ENCODE data around the gene APBA2.
A peak's percentile ranks its signal among the peaks of the same experiment; 100 is the strongest.

The APBA2 gene

DNA sequence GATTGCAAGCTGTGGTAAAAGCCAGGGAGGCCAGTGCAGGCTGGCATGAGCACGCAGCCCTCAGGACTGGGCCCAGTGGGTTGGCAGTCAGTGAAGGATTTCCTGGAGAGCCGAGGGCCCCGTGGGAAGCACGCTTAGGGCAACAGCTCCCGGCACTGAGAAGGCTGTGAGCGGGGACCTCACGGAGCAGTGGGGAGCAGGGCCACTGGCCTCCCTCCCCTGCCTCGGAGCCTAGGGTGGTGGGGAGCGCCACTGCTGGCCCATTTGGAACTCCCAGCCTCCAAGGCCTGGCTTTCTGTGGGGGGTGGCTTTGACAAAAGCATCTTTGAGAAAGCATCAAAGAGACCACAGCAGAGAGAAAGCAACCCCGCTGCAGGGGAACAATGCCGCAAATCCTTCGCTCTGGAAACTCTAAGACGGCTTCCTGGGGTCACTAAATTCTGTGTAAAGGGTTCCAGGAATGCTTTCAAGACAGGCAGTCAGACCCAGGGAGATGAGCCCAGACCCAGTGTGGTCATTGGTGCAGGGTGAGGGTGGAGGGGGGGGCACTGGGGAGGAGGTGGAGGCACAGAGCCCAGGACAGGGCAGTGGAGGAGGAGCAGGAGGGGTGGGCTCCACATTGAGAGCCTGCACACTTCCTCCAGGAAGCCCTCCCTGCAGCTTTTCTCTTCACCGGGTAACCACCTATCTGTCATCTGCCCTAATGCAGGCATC is 9.5 kb upstream of the APBA2 start:
- Histone ChIP-seq H3K27me3 (ENCODE audit: control insufficient read depth in 5 of 5, insufficient read depth in 4 of 5, low read length in 5 of 5) (peaks cover 0 to 7% (median 0%) of the 10 kb centered on the region in 5 donors), H3K4me3 (ENCODE audit: low read depth in 1 of 5, low read length in 5 of 5) (no peak overlapping the region), H3K27ac (ENCODE audit: low read depth, low read length) (no peak overlapping the region), H3K4me1 (ENCODE audit: control insufficient read depth in 5 of 5, insufficient read depth in 5 of 5, low read length in 5 of 5) (peaks cover 0 to 3% (median 0%) of the 10 kb centered on the region in 5 donors), H3K9ac (ENCODE audit: low read length in 5 of 5) (no peak overlapping the region), H3K36me3 (ENCODE audit: control insufficient read depth in 5 of 5, insufficient read depth in 5 of 5, low read length in 5 of 5) (no peaks in the 10 kb centered on the region), H3K9me3 (ENCODE audit: control insufficient read depth in 5 of 5, low read length in 5 of 5) (peaks cover 0 to 3% (median under 1%) of the 10 kb centered on the region in 5 donors)

DNA sequence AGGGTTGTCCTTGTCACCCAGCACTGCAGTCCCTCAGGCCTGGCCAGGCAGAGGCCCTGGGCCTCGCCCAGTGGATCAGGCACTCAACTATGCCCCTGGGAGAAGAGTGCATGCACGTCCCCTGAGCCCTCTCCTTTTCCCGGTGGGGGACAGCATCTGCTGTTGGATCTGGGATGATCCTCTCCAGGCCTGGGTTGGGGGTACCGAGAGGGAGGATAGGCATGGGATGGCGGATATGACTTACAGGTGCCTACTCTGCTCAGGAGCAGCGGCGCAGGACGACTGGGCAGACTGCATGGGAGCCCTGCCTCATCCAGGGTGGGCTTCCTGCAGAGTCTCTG is 9.0 kb upstream of the APBA2 start:
- no peak overlapping the region for H3K4me3 ChIP-seq (ENCODE audit: low read depth in 1 of 5, low read length in 5 of 5)
- H3K27ac ChIP-seq (ENCODE audit: low read depth, low read length): no peak overlapping the region
- H3K4me1 ChIP-seq (ENCODE audit: control insufficient read depth in 5 of 5, insufficient read depth in 5 of 5, low read length in 5 of 5): peaks cover 0 to 3% (median 0%) of the 10 kb centered on the region in 5 donors
- H3K9ac ChIP-seq (ENCODE audit: low read length in 5 of 5): no peak overlapping the region
- H3K9me3 ChIP-seq (ENCODE audit: control insufficient read depth in 5 of 5, low read length in 5 of 5): peaks cover 0 to 2% (median 0%) of the 10 kb centered on the region in 5 donors
- no peaks in the 10 kb centered on the region for H3K36me3 ChIP-seq (ENCODE audit: control insufficient read depth in 5 of 5, insufficient read depth in 5 of 5, low read length in 5 of 5)
- peaks cover 0 to 7% (median 0%) of the 10 kb centered on the region in 5 donors for H3K27me3 ChIP-seq (ENCODE audit: control insufficient read depth in 5 of 5, insufficient read depth in 4 of 5, low read length in 5 of 5)

GRCh38 chr15:28878209-28878608 is 7.6 kb upstream of the APBA2 start:
- no peak overlapping the region for H3K27ac ChIP-seq (ENCODE audit: low read depth, low read length)
- H3K27me3 ChIP-seq (ENCODE audit: control insufficient read depth in 5 of 5, insufficient read depth in 4 of 5, low read length in 5 of 5): peaks cover 0 to 4% (median 0%) of the 10 kb centered on the region in 5 donors
- no peak overlapping the region for H3K4me3 ChIP-seq (ENCODE audit: low read depth in 1 of 5, low read length in 5 of 5)
- H3K36me3 ChIP-seq (ENCODE audit: control insufficient read depth in 5 of 5, insufficient read depth in 5 of 5, low read length in 5 of 5): no peaks in the 10 kb centered on the region
- no peaks in the 10 kb centered on the region for H3K9me3 ChIP-seq (ENCODE audit: control insufficient read depth in 5 of 5, low read length in 5 of 5)
- no peak overlapping the region for H3K9ac ChIP-seq (ENCODE audit: low read length in 5 of 5)
- H3K4me1 ChIP-seq (ENCODE audit: control insufficient read depth in 5 of 5, insufficient read depth in 5 of 5, low read length in 5 of 5): peaks cover 0 to 3% (median 0%) of the 10 kb centered on the region in 5 donors

DNA sequence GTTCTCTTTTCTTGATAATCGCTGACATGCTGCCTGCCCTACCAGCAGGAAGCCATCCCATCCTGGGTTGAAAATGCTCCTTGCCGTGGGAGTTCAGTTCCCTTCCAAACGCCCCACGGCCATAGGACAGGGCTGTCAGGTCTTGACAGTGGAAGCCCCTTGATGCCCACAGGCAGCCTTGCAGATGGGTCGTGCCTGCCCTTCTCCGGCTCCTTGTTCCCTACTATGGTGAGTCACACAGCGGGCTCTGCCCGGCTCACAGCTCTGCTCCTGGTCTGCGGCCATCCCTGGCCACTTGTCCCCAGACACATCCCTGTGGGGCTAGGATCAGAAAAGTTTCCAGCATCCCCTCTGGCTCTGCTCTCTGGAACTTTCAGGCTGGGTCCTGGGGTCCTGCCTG is 6.2 kb upstream of the APBA2 start:
- H3K27ac ChIP-seq (ENCODE audit: low read depth, low read length): no peak overlapping the region
- H3K9me3 ChIP-seq (ENCODE audit: control insufficient read depth in 5 of 5, low read length in 5 of 5): no peaks in the 10 kb centered on the region
- no peak overlapping the region for H3K4me3 ChIP-seq (ENCODE audit: low read depth in 1 of 5, low read length in 5 of 5)
- H3K4me1 ChIP-seq (ENCODE audit: control insufficient read depth in 5 of 5, insufficient read depth in 5 of 5, low read length in 5 of 5): peaks cover 0 to 3% (median 0%) of the 10 kb centered on the region in 5 donors
- no peaks in the 10 kb centered on the region for H3K36me3 ChIP-seq (ENCODE audit: control insufficient read depth in 5 of 5, insufficient read depth in 5 of 5, low read length in 5 of 5)
- H3K9ac ChIP-seq (ENCODE audit: low read length in 5 of 5): no peak overlapping the region
- peaks cover 0 to 9% (median 2%) of the 10 kb centered on the region in 5 donors for H3K27me3 ChIP-seq (ENCODE audit: control insufficient read depth in 5 of 5, insufficient read depth in 4 of 5, low read length in 5 of 5)

- no peak overlapping the region for H3K27ac ChIP-seq (ENCODE audit: low read depth, low read length)
- H3K27me3 ChIP-seq (ENCODE audit: control insufficient read depth in 5 of 5, insufficient read depth in 4 of 5, low read length in 5 of 5): peaks cover 6 to 17% (median 13%) of the 10 kb centered on the region in 5 donors
- H3K9me3 ChIP-seq (ENCODE audit: control insufficient read depth in 5 of 5, low read length in 5 of 5): no peaks in the 10 kb centered on the region
- no peak overlapping the region for H3K9ac ChIP-seq (ENCODE audit: low read length in 5 of 5)
- no peaks in the 10 kb centered on the region for H3K36me3 ChIP-seq (ENCODE audit: control insufficient read depth in 5 of 5, insufficient read depth in 5 of 5, low read length in 5 of 5)
- H3K4me1 ChIP-seq (ENCODE audit: control insufficient read depth in 5 of 5, insufficient read depth in 5 of 5, low read length in 5 of 5): peaks cover 0 to 10% (median 6%) of the 10 kb centered on the region in 5 donors
- H3K4me3 ChIP-seq (ENCODE audit: low read depth in 1 of 5, low read length in 5 of 5): no peak overlapping the region
Measured at GRCh38 chr15:28880680-28881079, 5.1 kb upstream of the APBA2 start.

GRCh38 chr15:28881170-28881569 is 4.6 kb upstream of the APBA2 start:
- Histone ChIP-seq H3K36me3 (ENCODE audit: control insufficient read depth in 5 of 5, insufficient read depth in 5 of 5, low read length in 5 of 5) (no peaks in the 10 kb centered on the region), H3K27me3 (ENCODE audit: control insufficient read depth in 5 of 5, insufficient read depth in 4 of 5, low read length in 5 of 5) (peaks cover 6 to 17% (median 14%) of the 10 kb centered on the region in 5 donors), H3K9me3 (ENCODE audit: control insufficient read depth in 5 of 5, low read length in 5 of 5) (no peaks in the 10 kb centered on the region), H3K27ac (ENCODE audit: low read depth, low read length) (no peak overlapping the region), H3K4me1 (ENCODE audit: control insufficient read depth in 5 of 5, insufficient read depth in 5 of 5, low read length in 5 of 5) (peaks cover 0 to 8% (median 7%) of the 10 kb centered on the region in 5 donors), H3K4me3 (ENCODE audit: low read depth in 1 of 5, low read length in 5 of 5) (no peak overlapping the region), H3K9ac (ENCODE audit: low read length in 5 of 5) (no peak overlapping the region)

GRCh38 chr15:28881600-28881999 is 4.2 kb upstream of the APBA2 start:
- Histone ChIP-seq H3K27ac (ENCODE audit: low read depth, low read length) (no peak overlapping the region), H3K9me3 (ENCODE audit: control insufficient read depth in 5 of 5, low read length in 5 of 5) (no peaks in the 10 kb centered on the region), H3K4me1 (ENCODE audit: control insufficient read depth in 5 of 5, insufficient read depth in 5 of 5, low read length in 5 of 5) (peaks cover 0 to 9% (median 9%) of the 10 kb centered on the region in 5 donors), H3K36me3 (ENCODE audit: control insufficient read depth in 5 of 5, insufficient read depth in 5 of 5, low read length in 5 of 5) (no peaks in the 10 kb centered on the region), H3K4me3 (ENCODE audit: low read depth in 1 of 5, low read length in 5 of 5) (no peak overlapping the region), H3K9ac (ENCODE audit: low read length in 5 of 5) (no peak overlapping the region), H3K27me3 (ENCODE audit: control insufficient read depth in 5 of 5, insufficient read depth in 4 of 5, low read length in 5 of 5) (peaks cover 6 to 19% (median 15%) of the 10 kb centered on the region in 5 donors)

DNA sequence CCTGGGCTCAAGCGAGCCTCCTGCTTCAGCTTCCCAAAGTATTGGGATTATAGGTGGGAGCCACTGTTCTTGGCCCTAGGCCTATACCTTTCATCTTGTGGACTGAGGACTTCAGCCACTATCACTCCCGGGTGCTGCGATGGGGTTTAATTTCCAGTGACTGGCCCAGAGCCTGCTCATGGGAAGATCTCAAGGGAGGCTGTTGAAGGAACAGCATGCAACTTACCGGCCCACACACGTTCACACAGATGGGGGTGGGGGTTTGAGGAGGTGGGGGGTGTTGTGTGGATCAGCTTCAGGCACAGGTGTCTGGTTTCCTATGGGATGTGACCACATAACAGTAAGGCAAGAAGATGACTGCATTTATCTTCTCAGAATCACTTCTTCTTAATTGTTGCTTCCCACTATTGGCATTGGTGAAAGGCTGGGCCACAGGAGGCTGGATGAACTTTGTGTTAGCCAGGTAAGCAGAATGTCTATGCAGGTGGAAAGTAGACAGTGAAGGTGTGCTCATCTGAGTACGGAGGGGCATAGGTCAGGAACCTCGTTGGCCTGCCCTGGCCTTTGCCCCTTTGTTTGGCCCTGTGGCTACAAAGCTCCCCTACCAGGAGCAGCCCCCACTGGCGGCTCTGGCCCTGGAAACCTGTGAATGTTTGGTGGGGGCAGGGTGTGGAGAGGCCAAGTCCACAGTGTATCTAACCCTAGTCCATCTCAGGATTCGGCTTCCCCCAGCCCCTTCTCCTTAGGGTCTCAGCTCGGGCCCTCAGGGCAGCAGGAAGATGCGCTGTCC is 1.4 kb upstream of the APBA2 start:
- no peak overlapping the region for H3K9ac ChIP-seq (ENCODE audit: low read length in 5 of 5)
- H3K4me3 ChIP-seq (ENCODE audit: low read depth in 1 of 5, low read length in 5 of 5): no peak overlapping the region

DNA sequence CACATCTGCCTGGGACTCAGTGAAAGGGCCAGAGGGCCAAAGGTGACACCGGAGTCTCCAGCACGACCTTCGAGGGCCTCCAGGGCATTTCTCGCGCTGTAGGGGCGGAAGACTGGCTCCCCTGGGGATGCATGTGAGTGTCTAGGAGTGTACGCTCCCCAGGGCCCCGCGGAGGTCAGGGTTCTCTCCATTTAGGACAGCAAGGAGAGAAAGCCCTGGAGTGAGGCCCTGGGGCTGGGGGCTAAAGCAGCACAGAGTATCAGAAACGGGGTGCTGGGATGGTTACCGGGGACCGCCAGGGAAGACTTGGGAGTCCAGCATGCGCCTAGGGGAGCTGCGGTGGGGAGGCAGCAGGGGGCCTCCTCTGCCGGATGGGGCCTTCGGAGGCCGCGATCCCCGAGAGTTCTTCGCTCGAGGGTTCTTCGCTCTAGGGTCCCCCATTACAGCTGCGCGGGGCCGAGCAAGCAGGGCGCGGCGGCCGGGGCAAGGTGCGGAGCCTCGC is 595 bp upstream of the APBA2 start:
- H3K9me3 ChIP-seq (ENCODE audit: control insufficient read depth in 5 of 5, low read length in 5 of 5): no peaks in the 10 kb centered on the region
- H3K27ac ChIP-seq (ENCODE audit: low read depth, low read length): no peak overlapping the region
- H3K36me3 ChIP-seq (ENCODE audit: control insufficient read depth in 5 of 5, insufficient read depth in 5 of 5, low read length in 5 of 5): no peaks in the 10 kb centered on the region
- H3K27me3 ChIP-seq (ENCODE audit: control insufficient read depth in 5 of 5, insufficient read depth in 4 of 5, low read length in 5 of 5): peaks cover 10 to 31% (median 24%) of the 10 kb centered on the region in 5 donors
- H3K9ac ChIP-seq (ENCODE audit: low read length in 5 of 5): no peak overlapping the region
- peaks cover 0 to 13% (median 12%) of the 10 kb centered on the region in 5 donors for H3K4me1 ChIP-seq (ENCODE audit: control insufficient read depth in 5 of 5, insufficient read depth in 5 of 5, low read length in 5 of 5)
- peak overlapping the region in 4 of 5 donors; percentile 2 to 59 (median 55) for H3K4me3 ChIP-seq (ENCODE audit: low read depth in 1 of 5, low read length in 5 of 5)

More for the DNA sequence above, 1.4 kb upstream of the APBA2 start:
- H3K36me3 ChIP-seq (ENCODE audit: control insufficient read depth in 5 of 5, insufficient read depth in 5 of 5, low read length in 5 of 5): no peaks in the 10 kb centered on the region
- H3K27me3 ChIP-seq (ENCODE audit: control insufficient read depth in 5 of 5, insufficient read depth in 4 of 5, low read length in 5 of 5): peaks cover 10 to 31% (median 24%) of the 10 kb centered on the region in 5 donors
- peaks cover 0 to 13% (median 12%) of the 10 kb centered on the region in 5 donors for H3K4me1 ChIP-seq (ENCODE audit: control insufficient read depth in 5 of 5, insufficient read depth in 5 of 5, low read length in 5 of 5)
- no peaks in the 10 kb centered on the region for H3K9me3 ChIP-seq (ENCODE audit: control insufficient read depth in 5 of 5, low read length in 5 of 5)
- no peak overlapping the region for H3K27ac ChIP-seq (ENCODE audit: low read depth, low read length)

Data from subcutaneous abdominal adipose tissue (tissue), 5 donors.